GM23338 (cell line): ENCODE results near the gene ZNF592.

Source experiments
- CREB1 ChIP-seq: fragments of 250-450 bp; sonication (Bioruptor Pico); IDR thresholded peaks from 2 replicates; pipeline ENCODE4 v1.5.0; 2020; ENCODE audit warnings: low read depth, mild to moderate bottlenecking, moderate library complexity
- CTCF ChIP-seq, 2 experiments: fragments of 200-600 bp in 1 of 2; sonication (generic) in 1 of 2; conservative IDR thresholded peaks; 2 replicates each; pipeline versions ENCODE4 v1.5.1 to v1.6.1; 2016 to 2017; ENCODE audit warnings: antibody characterized with exemption in 2 of 2, low read depth in 2 of 2, mild to moderate bottlenecking in 2 of 2, moderate library complexity in 1 of 2
- EZH2 ChIP-seq: fragments of 200-600 bp; sonication (generic); IDR thresholded peaks from one replicate; pipeline ENCODE4 v1.8.0; 2017; ENCODE audit warnings: antibody characterized with exemption, mild to moderate bottlenecking, low read depth; ENCODE audit not compliant: unreplicated experiment
- EZH2phosphoT487 ChIP-seq: fragments of 200-600 bp; sonication (generic); IDR thresholded peaks from one replicate; pipeline ENCODE4 v1.8.1; 2018; ENCODE audit warnings: antibody characterized with exemption; ENCODE audit not compliant: unreplicated experiment
- JUNB ChIP-seq: IDR thresholded peaks from one replicate; pipeline ENCODE4 v1.6.1; 2016; ENCODE audit warnings: antibody characterized with exemption; ENCODE audit not compliant: unreplicated experiment
- NANOG ChIP-seq: IDR thresholded peaks from 2 replicates; pipeline ENCODE4 v1.6.1; 2016; ENCODE audit warnings: antibody characterized with exemption, borderline replicate concordance
- POLR2AphosphoS5 ChIP-seq: IDR thresholded peaks from 2 replicates; pipeline ENCODE4 v1.6.1; 2016; ENCODE audit warnings: antibody characterized with exemption, low read depth
- REST ChIP-seq: IDR thresholded peaks from one replicate; pipeline ENCODE4 v1.6.1; 2018; ENCODE audit warnings: antibody characterized with exemption; ENCODE audit not compliant: unreplicated experiment
- STAT1 ChIP-seq: IDR thresholded peaks from one replicate; pipeline ENCODE4 v1.6.1; 2016; ENCODE audit warnings: antibody characterized with exemption; ENCODE audit not compliant: unreplicated experiment
- ZNF114 ChIP-seq: fragments of 250-450 bp; sonication (Bioruptor Pico); IDR thresholded peaks from 2 replicates; pipeline ENCODE4 v1.5.0; 2020; ENCODE audit warnings: mild to moderate bottlenecking, moderate library complexity

DNA sequence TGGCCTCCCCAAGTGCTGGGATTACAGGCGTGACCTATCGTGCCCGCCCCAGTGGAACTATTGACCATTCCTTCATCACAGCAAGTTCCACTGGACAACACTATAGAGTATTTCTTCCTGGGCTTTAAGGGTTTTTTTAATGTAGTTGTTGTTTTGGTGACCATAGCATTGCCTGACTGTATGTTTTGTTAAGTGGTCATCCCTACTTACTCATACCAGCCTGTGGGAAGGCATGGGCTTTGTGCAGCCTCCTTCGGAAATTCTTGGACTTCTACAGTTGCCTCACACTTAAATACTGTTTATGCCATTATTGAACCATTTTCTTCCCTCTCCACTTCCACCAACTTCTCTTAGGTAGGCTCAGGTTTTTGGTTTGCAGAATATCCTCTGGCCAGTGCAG is 48.8 kb downstream of the ZNF592 start:
- no peak for TF ChIP-seq CTCF (conservative IDR thresholded peaks at IDR 0.05; ENCODE audit: low read depth in 2 of 2)
- no peak for TF ChIP-seq REST
- TF ChIP-seq EZH2 = no peak
- no peak for TF ChIP-seq POLR2AphosphoS5
- no peak for TF ChIP-seq ZNF114
- TF ChIP-seq STAT1 = no peak
- no peak for TF ChIP-seq CREB1 (CRISPR knock-in tag)
- no peak for TF ChIP-seq EZH2phosphoT487
- TF ChIP-seq NANOG = no peak
- no peak for TF ChIP-seq JUNB
